ENCODE data around the gene ARHGAP15. TPM values are rescaled to one million over a fixed set of nuclear protein-coding genes. Genes with fewer than 3 reads are reported as not detected.

Gene ARHGAP15
- total RNA-seq, 4 donors from 2014 or later: 1.7 to 16.8 (median 3.7) TPM

DNA sequence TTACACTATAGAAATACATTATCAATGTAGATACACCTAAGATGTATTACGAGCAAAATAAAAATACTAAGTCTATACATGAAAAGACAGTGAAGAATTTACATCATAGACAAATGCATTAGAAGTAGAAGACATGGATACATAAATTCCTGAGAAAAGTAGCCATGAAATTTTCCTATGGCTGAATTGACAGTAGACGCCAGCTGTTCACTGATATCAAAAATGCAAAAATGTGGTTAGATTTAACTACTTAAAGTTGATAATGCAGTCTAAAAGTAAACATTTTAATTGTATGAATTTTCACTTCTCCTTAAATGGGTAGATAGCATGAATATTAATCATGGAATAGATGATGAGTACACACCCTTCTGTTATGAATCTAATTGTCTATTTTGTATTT lies 350.9 kb downstream of the ARHGAP15 start:
- H3K9me3 ChIP-seq: no peaks in the 10 kb centered on the region
- H3K27me3 ChIP-seq: no peaks in the 10 kb centered on the region
- peak overlapping the region in 3 of 4 donors; percentile 66 to 81 (median 79) for H3K27ac ChIP-seq
- TF ChIP-seq, protein P1, sequence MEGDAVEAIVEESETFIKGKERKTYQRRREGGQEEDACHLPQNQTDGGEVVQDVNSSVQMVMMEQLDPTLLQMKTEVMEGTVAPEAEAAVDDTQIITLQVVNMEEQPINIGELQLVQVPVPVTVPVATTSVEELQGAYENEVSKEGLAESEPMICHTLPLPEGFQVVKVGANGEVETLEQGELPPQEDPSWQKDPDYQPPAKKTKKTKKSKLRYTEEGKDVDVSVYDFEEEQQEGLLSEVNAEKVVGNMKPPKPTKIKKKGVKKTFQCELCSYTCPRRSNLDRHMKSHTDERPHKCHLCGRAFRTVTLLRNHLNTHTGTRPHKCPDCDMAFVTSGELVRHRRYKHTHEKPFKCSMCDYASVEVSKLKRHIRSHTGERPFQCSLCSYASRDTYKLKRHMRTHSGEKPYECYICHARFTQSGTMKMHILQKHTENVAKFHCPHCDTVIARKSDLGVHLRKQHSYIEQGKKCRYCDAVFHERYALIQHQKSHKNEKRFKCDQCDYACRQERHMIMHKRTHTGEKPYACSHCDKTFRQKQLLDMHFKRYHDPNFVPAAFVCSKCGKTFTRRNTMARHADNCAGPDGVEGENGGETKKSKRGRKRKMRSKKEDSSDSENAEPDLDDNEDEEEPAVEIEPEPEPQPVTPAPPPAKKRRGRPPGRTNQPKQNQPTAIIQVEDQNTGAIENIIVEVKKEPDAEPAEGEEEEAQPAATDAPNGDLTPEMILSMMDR (IDR thresholded peaks at IDR 0.05): no peak
- TF ChIP-seq POLR2A (IDR thresholded peaks at IDR 0.05): no peak
- H3K36me3 ChIP-seq: no peaks in the 10 kb centered on the region
- WGBS, 2 donors: 83 to 85% methylated on average over 2 of the region's 2 CpGs
- intact Hi-C loops (cut with DNase I): no loop called here
- H3K4me1 ChIP-seq: peaks cover 0 to 34% (median 9%) of the 10 kb centered on the region in 3 donors
- no peak for DNase-seq
- H3K4me3 ChIP-seq: no peak overlapping the region

DNA sequence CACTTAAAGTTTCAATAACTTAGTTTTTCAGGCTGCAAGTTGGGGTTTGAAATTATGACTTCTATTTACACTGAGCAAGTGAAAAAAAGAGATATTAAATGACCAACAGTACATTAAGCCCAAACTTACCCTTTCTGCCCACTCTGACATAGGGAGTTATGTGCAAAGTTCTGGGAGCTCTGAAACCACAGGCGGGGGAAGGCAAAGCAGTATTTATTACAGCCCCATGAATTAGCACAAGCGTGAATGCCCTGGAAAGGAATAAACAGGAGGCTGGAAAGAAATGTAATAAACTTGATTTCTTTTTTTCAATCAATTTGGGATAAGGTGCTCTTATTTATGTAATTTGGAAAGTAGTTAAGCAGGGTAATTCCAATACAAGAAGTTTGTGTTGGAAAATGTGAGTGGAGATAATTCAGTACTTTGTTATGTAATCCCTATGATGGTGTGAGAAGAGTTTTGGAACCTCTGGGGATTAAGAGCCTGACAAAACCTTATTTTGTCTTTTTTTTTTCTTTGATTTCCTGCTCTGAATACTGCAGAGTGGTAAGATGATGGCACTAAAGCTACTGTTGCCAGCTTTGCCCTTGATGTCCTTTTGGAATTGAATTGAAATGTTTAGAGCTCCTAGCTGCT lies 351.5 kb downstream of the ARHGAP15 start:
- Histone ChIP-seq H3K27me3 (no peaks in the 10 kb centered on the region), H3K4me3 (no peak overlapping the region), H3K27ac (peak overlapping the region in 3 of 4 donors; percentile 66 to 81 (median 79)), H3K9me3 (no peaks in the 10 kb centered on the region), H3K36me3 (no peaks in the 10 kb centered on the region), H3K4me1 (peaks cover 0 to 28% (median 6%) of the 10 kb centered on the region in 3 donors)
- WGBS, 2 donors: 35 to 74% methylated on average over 2 of the region's 2 CpGs
- DNase-seq: no peak
- TF ChIP-seq, protein P1 (IDR thresholded peaks at IDR 0.05): no peak
- TF ChIP-seq POLR2A (IDR thresholded peaks at IDR 0.05): no peak
- intact Hi-C loops (cut with DNase I): no loop called here

DNA sequence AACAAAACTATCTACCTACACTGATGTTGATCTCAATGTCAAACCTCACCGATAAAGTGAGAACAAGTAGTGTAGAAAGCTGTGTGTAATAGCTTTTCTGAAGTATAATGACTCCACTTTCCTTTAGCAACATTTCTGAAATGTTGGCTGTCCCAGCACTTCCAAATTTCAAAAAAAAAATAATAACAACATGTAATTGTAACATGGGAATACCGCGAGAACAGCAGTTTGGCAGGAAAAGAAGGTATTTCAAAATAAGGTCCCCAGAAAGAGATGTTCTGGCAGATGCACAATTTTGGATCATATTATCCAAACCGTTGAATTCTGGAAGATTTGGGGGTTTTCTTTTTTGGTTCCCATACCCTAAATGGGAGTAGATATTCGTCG lies 352.0 kb downstream of the ARHGAP15 start:
- TF ChIP-seq, protein P1 (IDR thresholded peaks at IDR 0.05): no peak
- TF ChIP-seq POLR2A (IDR thresholded peaks at IDR 0.05): no peak
- Histone ChIP-seq H3K4me3 (no peak overlapping the region), H3K4me1 (peaks cover 0 to 23% (median 6%) of the 10 kb centered on the region in 3 donors), H3K27ac (peak overlapping the region in 3 of 4 donors; percentile 66 to 81 (median 79)), H3K27me3 (no peaks in the 10 kb centered on the region), H3K36me3 (no peaks in the 10 kb centered on the region), H3K9me3 (no peaks in the 10 kb centered on the region)
- WGBS, 2 donors: 45 to 50% methylated on average over 6 of the region's 6 CpGs
- no peak for DNase-seq
- intact Hi-C loops (cut with DNase I): no loop called here

DNA sequence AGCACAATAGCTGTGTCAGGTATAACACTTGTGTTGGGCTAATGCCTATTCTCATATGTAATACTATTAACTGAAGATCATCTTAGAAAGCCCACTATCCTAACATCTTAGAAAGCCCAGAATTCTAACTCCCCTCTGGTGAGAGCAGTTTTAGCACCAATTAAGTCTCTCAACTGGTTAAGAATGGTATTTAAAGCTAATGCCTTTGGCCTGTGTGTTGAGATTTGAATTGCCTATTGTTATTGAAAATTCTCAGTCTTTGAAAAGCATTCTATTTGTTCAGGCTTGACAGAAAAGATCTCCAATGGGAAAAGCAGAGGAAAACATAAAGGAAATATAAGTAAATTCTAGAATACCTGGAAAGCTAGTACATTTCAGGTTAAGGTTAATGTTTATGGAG lies 352.5 kb downstream of the ARHGAP15 start:
- no peaks in the 10 kb centered on the region for H3K9me3 ChIP-seq
- intact Hi-C loops (cut with DNase I): no loop called here
- no peak for TF ChIP-seq POLR2A (IDR thresholded peaks at IDR 0.05)
- TF ChIP-seq, protein P1 (IDR thresholded peaks at IDR 0.05): no peak
- DNase-seq: no peak
- H3K27ac ChIP-seq: peak overlapping the region in 3 of 4 donors; percentile 66 to 81 (median 79)
- H3K4me1 ChIP-seq: peaks cover 0 to 20% (median 6%) of the 10 kb centered on the region in 3 donors
- no peaks in the 10 kb centered on the region for H3K27me3 ChIP-seq
- no peak overlapping the region for H3K4me3 ChIP-seq
- H3K36me3 ChIP-seq: no peaks in the 10 kb centered on the region

DNA sequence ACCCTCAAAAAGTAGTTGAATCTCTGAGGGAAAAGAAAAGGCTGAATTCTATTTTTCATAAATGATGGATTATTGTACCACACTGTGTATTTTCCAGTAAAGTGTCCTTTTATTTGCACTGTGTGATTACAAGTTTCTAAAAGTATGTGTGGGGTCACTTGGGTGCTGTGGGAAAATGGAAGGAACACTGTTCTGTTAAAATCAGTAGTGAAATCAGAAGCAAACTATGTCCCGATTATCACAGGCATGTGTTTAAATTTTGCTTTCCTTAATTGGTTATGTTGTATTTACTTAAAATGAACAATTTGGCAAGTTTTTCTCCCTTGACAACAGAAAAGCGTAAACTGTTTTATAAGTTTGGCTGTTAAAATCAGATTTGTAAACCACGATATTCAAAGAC lies 353.1 kb downstream of the ARHGAP15 start:
- intact Hi-C loops (cut with DNase I): no loop called here
- Histone ChIP-seq H3K27me3 (no peaks in the 10 kb centered on the region), H3K36me3 (no peaks in the 10 kb centered on the region), H3K4me3 (no peak overlapping the region), H3K9me3 (no peaks in the 10 kb centered on the region), H3K27ac (peak overlapping the region in 3 of 4 donors; percentile 66 to 81 (median 79)), H3K4me1 (peaks cover 0 to 20% (median 6%) of the 10 kb centered on the region in 3 donors)
- TF ChIP-seq POLR2A (IDR thresholded peaks at IDR 0.05): no peak
- TF ChIP-seq, protein P1 (IDR thresholded peaks at IDR 0.05): no peak
- DNase-seq: no peak
- WGBS, 2 donors: 52 to 65% methylated on average over 3 of the region's 3 CpGs

Data from esophagus squamous epithelium (tissue), 5 donors.